BE2C (cell line): ENCODE measurements around the gene RBM33.

Source experiments
- DNase-seq: peaks from one replicate; pipeline ENCODE4 v3.0.0-alpha.2; 2020
- H3K27me3 ChIP-seq: fragments of 250-450 bp; sonication (Bioruptor Pico); 2 replicates; pipeline ENCODE4 v1.5.1; 2020; ENCODE audit warnings: mild to moderate bottlenecking
- H3K36me3 ChIP-seq: fragments of 250-450 bp; sonication (Bioruptor Pico); 2 replicates; pipeline ENCODE4 v1.5.1; 2020; ENCODE audit warnings: mild to moderate bottlenecking
- H3K4me1 ChIP-seq: fragments of 250-450 bp; sonication (Bioruptor Pico); 2 replicates; pipeline ENCODE4 v1.5.1; 2020
- H3K4me3 ChIP-seq: 2 replicates; pipeline ENCODE4 v1.5.1; 2011; ENCODE audit warnings: low read depth, low read length
- H3K9me3 ChIP-seq: fragments of 250-450 bp; sonication (Bioruptor Pico); 2 replicates; pipeline ENCODE4 v1.5.1; 2020
- TF ChIP-seq, protein P1 (sequence below): IDR thresholded peaks from 2 replicates; pipeline ENCODE4 v1.5.1; 2012; ENCODE audit warnings: mild to moderate bottlenecking, low read depth, low read length

The RBM33 gene

DNA sequence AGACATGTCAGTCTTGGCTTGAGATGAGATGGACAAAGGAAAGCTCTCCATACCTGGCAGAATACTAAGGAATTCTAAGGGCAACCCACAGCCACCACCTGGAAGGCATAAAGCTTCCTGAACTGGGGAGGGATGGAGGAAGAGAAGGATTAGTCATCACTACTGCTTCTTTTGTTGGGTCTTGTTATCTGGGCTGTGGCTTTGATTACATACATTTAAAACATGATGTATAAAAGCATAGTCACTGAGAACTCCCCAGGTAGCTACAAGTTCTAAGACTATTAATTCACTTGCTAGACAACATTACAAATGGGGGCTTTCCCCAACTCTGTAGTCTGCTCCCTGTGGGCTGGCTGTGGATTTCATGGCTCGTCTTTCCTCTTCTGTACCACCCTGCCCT lies 58.2 kb downstream of the RBM33 start:
- DNase-seq = no peak
- TF ChIP-seq, protein P1, sequence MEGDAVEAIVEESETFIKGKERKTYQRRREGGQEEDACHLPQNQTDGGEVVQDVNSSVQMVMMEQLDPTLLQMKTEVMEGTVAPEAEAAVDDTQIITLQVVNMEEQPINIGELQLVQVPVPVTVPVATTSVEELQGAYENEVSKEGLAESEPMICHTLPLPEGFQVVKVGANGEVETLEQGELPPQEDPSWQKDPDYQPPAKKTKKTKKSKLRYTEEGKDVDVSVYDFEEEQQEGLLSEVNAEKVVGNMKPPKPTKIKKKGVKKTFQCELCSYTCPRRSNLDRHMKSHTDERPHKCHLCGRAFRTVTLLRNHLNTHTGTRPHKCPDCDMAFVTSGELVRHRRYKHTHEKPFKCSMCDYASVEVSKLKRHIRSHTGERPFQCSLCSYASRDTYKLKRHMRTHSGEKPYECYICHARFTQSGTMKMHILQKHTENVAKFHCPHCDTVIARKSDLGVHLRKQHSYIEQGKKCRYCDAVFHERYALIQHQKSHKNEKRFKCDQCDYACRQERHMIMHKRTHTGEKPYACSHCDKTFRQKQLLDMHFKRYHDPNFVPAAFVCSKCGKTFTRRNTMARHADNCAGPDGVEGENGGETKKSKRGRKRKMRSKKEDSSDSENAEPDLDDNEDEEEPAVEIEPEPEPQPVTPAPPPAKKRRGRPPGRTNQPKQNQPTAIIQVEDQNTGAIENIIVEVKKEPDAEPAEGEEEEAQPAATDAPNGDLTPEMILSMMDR = no peak
- Histone ChIP-seq H3K4me1 (no peaks in the 10 kb centered on the region), H3K4me3 (no peak overlapping the region), H3K27me3 (no peaks in the 10 kb centered on the region), H3K9me3 (no peaks in the 10 kb centered on the region), H3K36me3 (peaks cover 44% of the 10 kb centered on the region)

DNA sequence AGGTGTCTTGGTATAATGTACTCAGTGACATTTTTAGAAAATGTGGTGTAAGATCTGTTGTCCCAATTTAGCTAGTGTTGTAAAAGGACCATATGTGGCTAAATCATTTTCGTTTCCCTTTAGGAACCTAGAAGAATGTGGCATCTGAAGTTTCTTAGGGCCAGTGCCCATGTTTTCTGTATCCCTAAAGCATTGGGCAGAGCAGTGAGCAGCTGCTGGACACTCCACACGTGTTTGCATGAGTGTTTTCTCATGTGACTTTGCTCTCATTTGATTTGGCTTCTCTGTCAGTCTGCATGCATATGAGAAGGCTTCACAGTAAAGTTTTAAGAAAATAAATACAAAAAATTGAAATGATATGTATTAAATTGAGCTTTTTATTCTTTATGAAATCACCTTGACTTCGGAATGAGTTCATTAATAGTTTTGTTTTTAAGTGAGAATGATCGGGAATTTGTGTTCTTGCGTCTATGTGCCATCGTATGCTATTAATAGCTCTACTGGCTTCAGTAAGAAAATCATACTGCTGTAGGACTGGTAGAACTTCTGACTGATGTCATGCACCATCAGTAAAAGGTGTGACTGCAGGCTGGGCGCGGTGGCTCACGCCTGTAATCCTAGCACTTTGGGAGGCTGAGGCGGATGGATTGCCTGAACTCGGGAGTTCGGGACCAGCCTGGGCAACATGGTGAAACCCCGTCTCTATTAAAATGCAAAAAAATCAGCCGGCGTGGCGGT lies 61.3 kb downstream of the RBM33 start:
- DNase-seq = no peak
- Histone ChIP-seq H3K4me1 (no peaks in the 10 kb centered on the region), H3K27me3 (no peaks in the 10 kb centered on the region), H3K9me3 (no peaks in the 10 kb centered on the region), H3K36me3 (peaks cover 68% of the 10 kb centered on the region), H3K4me3 (no peak overlapping the region)
- TF ChIP-seq, protein P1 = no peak

DNA sequence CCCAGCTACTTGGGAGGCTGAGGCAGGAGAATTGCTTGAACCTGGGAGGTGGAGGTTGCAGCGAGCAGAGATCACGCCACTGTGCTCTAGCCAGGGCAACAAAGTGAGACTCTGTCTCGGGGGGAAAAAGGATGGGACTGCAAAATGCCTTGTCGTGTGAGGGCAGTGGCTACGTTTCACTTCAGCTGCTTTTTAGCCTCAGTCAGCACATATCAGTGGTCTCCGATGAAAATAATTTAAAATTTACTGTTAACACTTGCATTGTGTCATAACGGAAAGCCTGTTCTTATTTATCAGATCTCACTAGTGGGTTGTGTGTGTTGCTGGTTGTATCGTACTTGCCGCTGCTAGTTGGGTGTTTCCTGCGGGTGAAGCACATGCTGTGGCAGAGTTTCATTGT lies 61.9 kb downstream of the RBM33 start:
- H3K4me3 ChIP-seq = no peak overlapping the region

DNA sequence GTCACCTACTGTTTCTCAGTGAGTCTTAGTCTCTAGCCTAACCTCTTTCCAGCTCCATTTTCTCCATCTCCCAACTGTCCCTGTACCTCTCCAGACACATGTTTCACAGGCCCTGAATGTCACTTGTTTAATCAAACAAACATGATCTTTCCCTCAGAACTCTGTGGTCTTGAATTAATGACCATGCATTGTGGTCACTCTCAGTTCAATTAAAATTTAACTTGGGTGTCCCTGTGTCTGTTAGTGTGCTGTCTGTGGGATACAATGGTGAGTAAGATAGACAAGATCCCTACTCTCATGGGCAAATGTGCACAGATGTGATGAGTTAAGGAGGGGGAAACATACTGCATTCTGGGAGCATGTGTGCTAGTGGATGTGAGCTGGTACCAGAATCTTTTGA lies 65.0 kb downstream of the RBM33 start:
- Histone ChIP-seq H3K27me3 (no peaks in the 10 kb centered on the region), H3K4me3 (no peak overlapping the region)

More for the DNA sequence above, 61.9 kb downstream of the RBM33 start:
- TF ChIP-seq, protein P1 = no peak
- Histone ChIP-seq H3K27me3 (no peaks in the 10 kb centered on the region), H3K9me3 (no peaks in the 10 kb centered on the region), H3K36me3 (peaks cover 65% of the 10 kb centered on the region), H3K4me1 (no peaks in the 10 kb centered on the region)
- DNase-seq = no peak

DNA sequence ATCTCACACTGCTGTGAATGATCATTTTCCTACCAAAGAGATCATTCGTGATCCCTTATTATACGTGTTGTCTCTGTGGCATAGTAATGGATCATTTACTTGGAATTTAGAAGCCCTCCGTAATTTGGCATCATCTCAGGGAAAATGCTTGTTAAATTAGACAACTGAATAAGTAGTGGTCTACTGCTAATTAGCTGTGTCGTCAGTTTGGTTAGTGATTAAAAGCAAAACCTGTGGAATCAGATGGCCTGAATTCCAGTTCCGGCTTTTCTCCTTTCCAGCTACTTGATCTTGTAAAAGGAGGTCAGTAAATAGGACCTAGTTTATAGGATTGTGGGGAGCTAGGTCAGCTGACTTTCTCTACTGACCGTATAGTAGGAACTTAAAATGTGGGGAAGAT lies 65.6 kb downstream of the RBM33 start:
- H3K4me3 ChIP-seq = no peak overlapping the region
- TF ChIP-seq, protein P1 = no peak
- no peaks in the 10 kb centered on the region for H3K9me3 ChIP-seq
- DNase-seq = no peak
- H3K4me1 ChIP-seq = no peaks in the 10 kb centered on the region
- H3K36me3 ChIP-seq = peaks cover 77% of the 10 kb centered on the region
- H3K27me3 ChIP-seq = no peaks in the 10 kb centered on the region

More for the DNA sequence above, 65.0 kb downstream of the RBM33 start:
- no peaks in the 10 kb centered on the region for H3K9me3 ChIP-seq
- TF ChIP-seq, protein P1 = no peak
- no peaks in the 10 kb centered on the region for H3K4me1 ChIP-seq
- peaks cover 75% of the 10 kb centered on the region for H3K36me3 ChIP-seq
- DNase-seq = no peak

DNA sequence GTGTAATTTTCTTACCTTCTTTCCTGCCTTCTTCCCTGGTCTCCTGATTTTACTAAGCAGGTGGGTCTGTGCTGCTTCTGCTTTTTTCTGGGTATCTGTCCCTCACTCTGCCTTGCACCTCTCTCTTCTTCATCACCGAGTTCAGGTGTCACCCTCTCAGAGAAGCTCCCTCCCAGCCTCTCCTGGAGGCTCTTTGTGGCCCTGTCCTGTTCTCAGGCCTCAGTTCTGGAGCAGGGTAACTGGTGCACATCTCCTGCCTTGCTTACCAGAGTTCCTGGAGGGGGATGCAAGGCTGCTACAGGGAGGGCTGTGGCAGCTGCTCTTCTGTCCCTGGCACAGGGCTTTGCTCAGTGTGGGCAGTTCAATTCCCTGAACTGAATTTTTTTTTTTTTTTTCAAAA lies 66.1 kb downstream of the RBM33 start:
- Histone ChIP-seq H3K9me3 (no peaks in the 10 kb centered on the region), H3K4me3 (no peak overlapping the region), H3K36me3 (peaks cover 75% of the 10 kb centered on the region), H3K4me1 (no peaks in the 10 kb centered on the region), H3K27me3 (no peaks in the 10 kb centered on the region)
- TF ChIP-seq, protein P1 = no peak
- no peak for DNase-seq
